Measurements from ENCODE around the gene BANP. TPM values are rescaled to one million over a fixed set of nuclear protein-coding genes. Genes with fewer than 3 reads are reported as not detected.

The BANP gene
- total RNA-seq, 1 experiment from 2014 or later: 37.2 TPM

GRCh38 chr16:88069397-88070168, 118.3 kb downstream of the BANP start:
- no TSS peak for BruUV-seq (replicated peaks)
- no peak for TF ChIP-seq YY1 (IDR thresholded peaks at IDR 0.05; ENCODE audit: extremely low read depth, insufficient replicate concordance, low read depth, low read length)

DNA sequence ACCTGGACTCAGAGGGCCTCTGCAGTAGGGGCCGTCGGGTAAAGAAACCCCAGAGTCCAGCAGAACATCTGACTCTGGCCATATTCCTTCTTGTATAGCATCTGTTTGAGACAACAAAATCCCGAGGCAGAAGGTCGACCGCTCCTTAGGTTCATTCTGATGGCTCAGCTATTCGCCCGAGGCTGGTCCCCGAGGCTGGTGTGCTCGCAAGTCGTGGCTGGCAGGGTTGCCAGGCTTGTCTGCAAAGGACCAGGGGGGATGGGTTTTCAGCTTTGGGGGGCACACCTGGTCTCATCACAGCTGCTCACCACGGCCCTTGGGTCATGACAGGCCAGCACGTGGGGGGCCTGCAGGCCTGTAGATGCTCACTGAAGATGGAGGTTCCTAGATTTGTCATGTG, 119.1 kb downstream of the BANP start:
- Histone ChIP-seq H3K4me1 (ENCODE audit: control insufficient read depth in 1 of 2, insufficient read depth in 2 of 2, low read length in 2 of 2) (no peaks in the 10 kb centered on the region), H3K27me3 (ENCODE audit: insufficient read depth, low read length) (no peaks in the 10 kb centered on the region), H3K4me3 (replicated peaks in 1 of 2; ENCODE audit: low read depth in 1 of 2, low read length in 2 of 2) (no peak overlapping the region), H3K27ac (ENCODE audit: low read depth, low read length) (no peak overlapping the region), H2AFZ (ENCODE audit: low read depth, low read length, poor library complexity, severe bottlenecking) (no peak overlapping the region), H3K4me2 (ENCODE audit: low read length) (no peak overlapping the region), H3K9me2 (ENCODE audit: insufficient read depth) (no peaks in the 10 kb centered on the region), H3K9me3 (ENCODE audit: control insufficient read depth in 1 of 2, insufficient read depth in 1 of 2, low read depth in 1 of 2, low read length in 2 of 2) (no peaks in the 10 kb centered on the region), H3K36me3 (ENCODE audit: control insufficient read depth in 1 of 2, insufficient read depth in 2 of 2, low read length in 2 of 2) (peaks cover 0 to 4% of the 10 kb centered on the region in 2 experiments; a peak in 2 of 4 replicates), H3K79me2 (ENCODE audit: insufficient read depth, low read length) (no peaks in the 10 kb centered on the region), H3K9ac (ENCODE audit: low read length) (no peak overlapping the region), H4K20me1 (ENCODE audit: insufficient read depth) (no peaks in the 10 kb centered on the region)
- RAD21 ChIA-PET (ENCODE audit: low non-redundant PET in 1 of 2, low total read pairs in 2 of 2, uncharacterized antibody in 2 of 2, unreplicated experiment in 2 of 2): no interaction called here
- intact Hi-C loops (cut with micrococcal nuclease): no loop called here
- POLR2A ChIA-PET: no interaction called here
- DNase-seq (ENCODE audit: low read depth, low spot score) (no peak), ATAC-seq (no peak)
- no TSS peak for BruUV-seq (replicated peaks)
- CTCF ChIA-PET: no interaction called here
- no peak for TF ChIP-seq YY1 (IDR thresholded peaks at IDR 0.05; ENCODE audit: extremely low read depth, insufficient replicate concordance, low read depth, low read length)
- no peak for TF ChIP-seq EZH2phosphoT487 (IDR thresholded peaks at IDR 0.05; ENCODE audit: borderline replicate concordance)

More at GRCh38 chr16:88069397-88070168, 118.3 kb downstream of the BANP start:
- H3K4me1 ChIP-seq (ENCODE audit: control insufficient read depth in 1 of 2, insufficient read depth in 2 of 2, low read length in 2 of 2): no peaks in the 10 kb centered on the region
- H3K27ac ChIP-seq (ENCODE audit: low read depth, low read length): no peak overlapping the region
- H3K9me2 ChIP-seq (ENCODE audit: insufficient read depth): no peaks in the 10 kb centered on the region
- no peak overlapping the region for H2AFZ ChIP-seq (ENCODE audit: low read depth, low read length, poor library complexity, severe bottlenecking)
- ATAC-seq (no peak), DNase-seq (ENCODE audit: low read depth, low spot score) (no peak)
- peaks cover 0 to 4% of the 10 kb centered on the region in 2 experiments; a peak in 2 of 4 replicates for H3K36me3 ChIP-seq (ENCODE audit: control insufficient read depth in 1 of 2, insufficient read depth in 2 of 2, low read length in 2 of 2)
- no peak overlapping the region for H3K4me2 ChIP-seq (ENCODE audit: low read length)
- POLR2A ChIA-PET: no interaction called here
- no peaks in the 10 kb centered on the region for H3K9me3 ChIP-seq (ENCODE audit: control insufficient read depth in 1 of 2, insufficient read depth in 1 of 2, low read depth in 1 of 2, low read length in 2 of 2)
- no peak overlapping the region for H3K9ac ChIP-seq (ENCODE audit: low read length)
- H3K79me2 ChIP-seq (ENCODE audit: insufficient read depth, low read length): no peaks in the 10 kb centered on the region
- CTCF ChIA-PET: no interaction called here
- RAD21 ChIA-PET (ENCODE audit: low non-redundant PET in 1 of 2, low total read pairs in 2 of 2, uncharacterized antibody in 2 of 2, unreplicated experiment in 2 of 2): no interaction called here
- H4K20me1 ChIP-seq (ENCODE audit: insufficient read depth): no peaks in the 10 kb centered on the region
- H3K27me3 ChIP-seq (ENCODE audit: insufficient read depth, low read length): no peaks in the 10 kb centered on the region
- intact Hi-C loops (cut with micrococcal nuclease): no loop called here
- no peak overlapping the region for H3K4me3 ChIP-seq (replicated peaks in 1 of 2; ENCODE audit: low read depth in 1 of 2, low read length in 2 of 2)

Measured in HCT116 (cell line).